Measurements from ENCODE around the gene CD36. TPM values are rescaled to one million over a fixed set of nuclear protein-coding genes. Genes with fewer than 3 reads are reported as not detected.

CD36 gene
- 0.13 and 0.22 TPM in 2 replicates for total RNA-seq (2014; rRNA removed; shearing (Covaris generic))

DNA sequence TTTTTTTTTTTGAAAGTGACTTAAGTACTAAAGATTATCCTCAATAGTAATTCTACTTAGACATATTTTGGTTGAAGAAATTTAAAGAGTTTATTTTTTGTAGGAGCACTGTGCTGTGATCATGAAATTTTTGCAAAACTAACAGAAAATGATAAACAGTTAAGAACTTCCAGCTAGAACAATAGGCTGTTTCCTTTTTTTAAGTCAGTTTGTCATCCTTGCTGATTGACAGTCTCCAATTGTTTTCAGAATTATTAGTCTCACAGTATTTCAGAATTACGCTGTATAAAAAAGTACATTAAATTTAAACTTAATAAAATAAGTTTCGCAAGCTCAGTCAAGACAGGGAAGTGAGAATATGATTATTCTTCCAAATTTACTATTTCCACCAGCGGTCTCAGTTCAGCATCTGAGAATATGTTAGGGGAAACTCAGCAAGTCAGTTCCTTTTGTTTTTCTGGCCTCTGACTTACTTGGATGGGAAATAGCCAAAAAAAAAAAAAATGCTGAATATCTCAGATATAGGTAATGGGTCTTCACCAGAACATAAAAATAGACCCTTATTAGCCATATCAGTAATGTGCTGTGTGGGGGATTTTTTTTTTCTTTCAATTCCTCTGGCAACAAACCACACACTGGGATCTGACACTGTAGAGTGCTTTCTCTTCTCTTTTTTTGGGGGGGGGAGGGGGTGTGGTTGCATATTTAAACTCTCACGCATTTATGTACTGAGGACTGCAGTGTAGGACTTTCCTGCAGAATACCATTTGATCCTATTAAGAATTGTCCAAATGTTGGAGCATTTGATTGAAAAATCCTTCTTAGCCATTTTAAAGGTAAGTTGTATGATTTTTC is at the start of gene CD36:
Gene CD36, plus strand, starts transcription at position 732 of the 855 bp plus-strand sequence. CDS start 8,099 bp downstream, outside the sequence.
- Histone ChIP-seq H3K36me3 (no peaks in the 10 kb centered on the region), H3K9me3 (replicated peaks) (peaks cover 7% of the 10 kb centered on the region; the same call in 1 of the 2 replicates), H3K27ac (no peak within 1 kb of the TSS), H3K27me3 (no peaks in the 10 kb centered on the region; the same call in 1 of the 2 replicates), H3K4me3 (no peak within 1 kb of the TSS), H3K4me1 (peaks cover 7% of the 10 kb centered on the region; the same call in 1 of the 2 replicates)
- no peak for DNase-seq

DNA sequence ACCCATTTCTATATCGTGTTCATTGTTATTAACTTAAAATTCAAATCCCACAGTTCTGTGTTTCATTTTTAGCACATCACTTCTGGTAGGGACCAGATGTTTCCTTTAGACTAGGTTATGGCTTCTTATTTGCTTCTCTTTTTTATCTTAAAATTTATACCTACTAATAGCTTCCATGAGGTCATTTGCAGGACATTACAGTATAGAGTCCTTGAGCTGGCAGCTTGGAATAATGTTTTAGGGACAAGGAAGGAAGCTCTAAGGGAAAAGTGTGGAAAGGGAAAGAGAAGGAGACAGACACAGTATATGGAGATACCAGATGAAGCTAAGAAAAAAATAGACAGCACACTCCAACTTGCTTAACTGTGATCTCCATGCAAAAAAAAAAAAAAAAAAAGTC is 48.8 kb upstream of the CD36 start:
- no peaks in the 10 kb centered on the region for H3K27me3 ChIP-seq
- no peak overlapping the region for H3K27ac ChIP-seq
- no peaks in the 10 kb centered on the region for H3K36me3 ChIP-seq
- H3K4me3 ChIP-seq: no peak overlapping the region
- no peak for DNase-seq
- H3K9me3 ChIP-seq (replicated peaks): no peaks in the 10 kb centered on the region
- H3K4me1 ChIP-seq: no peaks in the 10 kb centered on the region

DNA sequence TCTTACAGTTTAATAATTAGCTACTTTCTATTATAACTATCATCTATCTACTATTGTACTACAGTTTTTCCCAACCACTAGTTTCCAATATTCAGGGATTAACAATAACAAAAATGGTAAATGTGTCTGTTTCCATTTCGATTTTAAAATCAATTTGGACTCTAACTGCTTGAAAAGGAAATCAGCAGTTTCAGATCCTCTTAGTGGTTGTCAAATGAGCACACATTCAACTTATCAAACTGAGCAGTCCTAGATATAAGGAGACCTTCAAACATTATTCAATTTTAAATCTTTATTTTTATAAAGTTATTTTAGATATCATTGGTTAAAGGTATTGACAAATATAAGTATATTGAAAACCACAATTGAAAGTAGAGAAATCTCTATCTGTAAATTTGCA is 46.8 kb upstream of the CD36 start:
- no peaks in the 10 kb centered on the region for H3K9me3 ChIP-seq (replicated peaks)
- H3K4me3 ChIP-seq: no peak overlapping the region
- H3K4me1 ChIP-seq: no peaks in the 10 kb centered on the region
- H3K36me3 ChIP-seq: no peaks in the 10 kb centered on the region
- no peak for DNase-seq
- no peak overlapping the region for H3K27ac ChIP-seq
- no peaks in the 10 kb centered on the region for H3K27me3 ChIP-seq

DNA sequence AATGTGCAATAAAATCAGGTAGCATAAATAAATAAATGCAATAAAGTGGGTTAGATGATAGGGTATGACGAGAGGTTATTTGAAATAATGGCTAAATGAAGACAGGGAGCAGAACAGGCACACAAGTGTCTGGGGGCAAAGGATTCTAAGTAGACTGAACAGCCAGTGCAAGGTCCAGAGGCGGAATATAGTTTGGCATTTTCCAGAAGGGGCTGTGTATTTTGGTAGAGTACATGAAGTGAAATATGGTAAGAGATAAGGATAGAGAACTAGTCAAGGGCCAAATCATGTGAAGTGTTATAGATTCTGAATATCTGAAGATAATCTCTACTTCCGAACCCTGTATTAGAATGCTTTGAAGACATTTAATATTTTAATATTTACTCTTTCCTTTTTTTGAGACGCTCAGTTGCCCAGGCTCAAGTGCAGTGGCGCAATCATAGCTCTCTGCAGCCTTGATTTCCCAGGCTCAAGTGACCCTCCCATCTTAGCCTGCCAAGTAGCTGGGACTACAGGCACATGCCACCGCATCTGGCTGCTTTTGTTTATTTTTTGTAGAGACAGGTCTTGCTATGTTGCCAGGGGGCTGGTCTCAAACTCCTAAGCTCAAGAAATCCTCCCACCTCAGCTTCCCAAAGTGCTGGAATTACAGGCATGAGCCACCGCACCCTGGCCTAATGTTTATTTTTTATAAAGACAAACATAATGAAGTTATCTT is 44.4 kb upstream of the CD36 start:
- Histone ChIP-seq H3K4me1 (no peaks in the 10 kb centered on the region), H3K27ac (no peak overlapping the region), H3K9me3 (replicated peaks) (no peaks in the 10 kb centered on the region), H3K27me3 (no peaks in the 10 kb centered on the region), H3K36me3 (no peaks in the 10 kb centered on the region), H3K4me3 (no peak overlapping the region)
- peak; percentile 5 to 27 for DNase-seq

DNA sequence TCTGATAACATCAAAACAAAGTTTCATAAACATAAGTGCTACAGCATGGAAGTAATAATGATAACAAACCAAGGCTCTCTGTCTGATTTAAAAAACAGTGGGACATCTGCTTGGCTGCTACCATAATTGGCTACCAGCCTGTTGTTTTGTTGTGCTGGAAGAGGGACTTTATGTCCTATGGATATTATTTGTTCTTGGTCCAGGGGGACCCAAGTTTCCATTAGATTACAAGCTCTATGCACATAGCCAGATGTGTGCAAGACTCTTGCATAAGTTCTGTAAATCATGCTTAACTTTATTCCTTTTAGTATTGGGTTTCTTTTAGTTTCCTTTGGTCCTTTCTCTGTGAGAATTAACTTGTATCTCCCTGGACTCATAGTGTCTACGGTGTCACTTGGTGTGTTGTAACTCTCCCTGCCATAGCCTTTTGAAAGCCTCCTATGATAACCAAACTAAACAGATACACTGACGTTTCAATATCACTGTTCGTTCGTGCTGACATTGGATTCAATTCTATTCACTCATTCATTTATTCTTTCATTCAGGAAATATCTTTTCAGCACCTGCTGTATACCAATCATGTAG is 41.4 kb upstream of the CD36 start:
- H3K27ac ChIP-seq: no peak overlapping the region
- DNase-seq: no peak

DNA sequence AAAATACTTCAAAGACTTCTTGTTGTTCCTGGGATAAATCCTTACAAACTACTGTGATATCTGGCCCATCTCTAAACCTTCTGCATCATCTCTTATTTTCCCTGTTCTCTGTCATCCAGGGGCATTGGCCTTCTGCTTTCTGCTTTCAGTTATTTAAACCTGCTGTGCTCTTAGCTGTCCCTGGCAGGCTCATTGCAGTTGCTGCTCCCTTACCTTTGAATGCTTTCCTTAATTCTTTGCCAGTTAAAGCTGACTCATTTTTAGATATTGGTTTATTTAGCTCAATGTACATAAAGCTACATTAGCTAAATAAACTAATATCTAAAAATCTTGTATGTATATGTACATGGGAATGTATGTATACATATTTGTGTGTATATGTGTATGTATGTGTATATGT is 40.6 kb upstream of the CD36 start:
- Histone ChIP-seq H3K27me3 (no peaks in the 10 kb centered on the region), H3K4me1 (no peaks in the 10 kb centered on the region), H3K36me3 (no peaks in the 10 kb centered on the region), H3K9me3 (replicated peaks) (no peaks in the 10 kb centered on the region), H3K27ac (no peak overlapping the region), H3K4me3 (no peak overlapping the region)
- DNase-seq: no peak

More for the DNA sequence above, 41.4 kb upstream of the CD36 start:
- H3K9me3 ChIP-seq (replicated peaks): no peaks in the 10 kb centered on the region
- H3K36me3 ChIP-seq: no peaks in the 10 kb centered on the region
- H3K4me3 ChIP-seq: no peak overlapping the region
- no peaks in the 10 kb centered on the region for H3K4me1 ChIP-seq
- no peaks in the 10 kb centered on the region for H3K27me3 ChIP-seq

DNA sequence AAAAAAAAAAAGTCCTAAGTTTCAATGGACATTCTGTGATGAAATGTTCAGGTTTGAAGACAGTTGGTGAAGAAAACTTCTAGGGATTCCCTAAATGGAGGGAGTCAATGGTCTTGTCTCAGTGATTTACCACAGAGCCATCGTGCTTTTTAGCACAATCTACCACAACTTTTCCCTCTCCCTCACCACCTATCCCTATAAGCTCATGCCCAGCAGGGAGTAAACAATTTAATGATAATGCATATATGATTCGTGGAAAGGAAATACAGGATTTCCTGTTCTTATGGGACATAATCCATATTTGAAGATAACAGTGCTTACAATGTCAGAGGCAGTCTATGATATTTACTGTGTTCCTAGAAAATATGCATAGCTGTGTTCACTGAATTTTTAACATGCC is 38.4 kb upstream of the CD36 start:
- Histone ChIP-seq H3K4me3 (no peak overlapping the region), H3K4me1 (no peaks in the 10 kb centered on the region), H3K9me3 (replicated peaks) (no peaks in the 10 kb centered on the region), H3K36me3 (no peaks in the 10 kb centered on the region), H3K27ac (no peak overlapping the region), H3K27me3 (no peaks in the 10 kb centered on the region)
- DNase-seq: no peak

DNA sequence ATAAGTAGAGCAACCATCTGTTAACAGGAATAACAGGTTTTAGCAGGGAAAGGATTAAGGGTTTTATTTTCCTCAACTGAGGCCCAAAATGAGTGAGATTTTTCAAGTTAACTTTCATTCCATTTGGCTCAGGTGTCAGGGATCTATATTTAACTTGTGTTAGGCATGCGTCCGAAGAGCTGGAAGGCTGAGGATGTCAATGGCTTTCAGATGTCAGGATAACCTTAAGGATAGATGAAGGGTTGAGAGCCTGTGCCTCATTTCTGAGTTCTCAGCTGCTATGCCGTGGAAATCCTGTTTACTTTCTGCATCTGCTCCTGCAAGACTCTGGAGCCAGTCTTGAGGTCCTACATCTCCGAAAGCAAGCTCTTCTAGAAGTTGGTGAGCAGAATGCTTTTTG is 36.4 kb upstream of the CD36 start:
- Histone ChIP-seq H3K4me3 (no peak overlapping the region), H3K27ac (no peak overlapping the region), H3K4me1 (no peaks in the 10 kb centered on the region), H3K9me3 (replicated peaks) (no peaks in the 10 kb centered on the region), H3K36me3 (no peaks in the 10 kb centered on the region), H3K27me3 (no peaks in the 10 kb centered on the region)
- no peak for DNase-seq

DNA sequence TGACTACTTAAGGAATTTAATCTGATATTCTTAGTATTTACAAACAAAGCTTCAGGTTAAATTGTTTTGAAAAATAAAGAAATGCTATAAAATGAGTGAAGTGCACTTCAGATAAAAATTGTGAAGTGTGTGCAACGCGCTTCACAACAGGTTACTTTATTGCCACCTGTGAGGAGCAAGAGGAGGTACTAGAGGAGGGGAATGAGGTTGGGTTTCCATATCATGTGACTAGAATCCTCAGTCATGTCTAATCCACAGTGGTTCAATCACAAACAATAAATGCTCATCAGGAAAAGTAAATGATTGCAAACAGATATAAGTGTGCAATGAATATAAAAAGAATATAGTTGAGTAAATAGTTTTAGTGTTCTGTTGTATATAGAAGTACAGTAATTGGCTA is 34.5 kb upstream of the CD36 start:
- Histone ChIP-seq H3K27me3 (no peaks in the 10 kb centered on the region), H3K9me3 (replicated peaks) (no peaks in the 10 kb centered on the region), H3K36me3 (no peaks in the 10 kb centered on the region), H3K4me3 (no peak overlapping the region), H3K27ac (no peak overlapping the region), H3K4me1 (no peaks in the 10 kb centered on the region)
- no peak for DNase-seq

DNA sequence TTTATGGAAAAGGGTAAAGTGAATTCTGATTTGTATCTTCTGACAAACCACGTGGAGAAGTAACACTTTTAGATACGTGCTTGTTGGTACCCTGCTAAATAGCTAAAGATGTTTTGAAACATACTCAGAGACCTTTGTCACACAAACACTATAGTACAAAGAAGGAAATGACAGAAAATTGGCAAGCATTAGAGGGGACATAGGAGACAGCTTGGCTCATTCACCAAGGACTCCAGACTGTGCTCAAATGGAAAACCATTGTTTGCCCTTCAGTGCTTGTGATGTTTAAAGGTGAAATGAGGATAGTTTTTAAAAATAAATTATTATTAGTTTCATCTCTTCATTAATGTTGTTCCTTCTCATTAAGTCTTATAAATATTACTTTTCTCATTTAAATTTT is 34.0 kb upstream of the CD36 start:
- Histone ChIP-seq H3K9me3 (replicated peaks) (no peaks in the 10 kb centered on the region), H3K4me1 (no peaks in the 10 kb centered on the region), H3K27ac (no peak overlapping the region), H3K36me3 (no peaks in the 10 kb centered on the region), H3K27me3 (no peaks in the 10 kb centered on the region), H3K4me3 (no peak overlapping the region)
- DNase-seq: no peak

DNA sequence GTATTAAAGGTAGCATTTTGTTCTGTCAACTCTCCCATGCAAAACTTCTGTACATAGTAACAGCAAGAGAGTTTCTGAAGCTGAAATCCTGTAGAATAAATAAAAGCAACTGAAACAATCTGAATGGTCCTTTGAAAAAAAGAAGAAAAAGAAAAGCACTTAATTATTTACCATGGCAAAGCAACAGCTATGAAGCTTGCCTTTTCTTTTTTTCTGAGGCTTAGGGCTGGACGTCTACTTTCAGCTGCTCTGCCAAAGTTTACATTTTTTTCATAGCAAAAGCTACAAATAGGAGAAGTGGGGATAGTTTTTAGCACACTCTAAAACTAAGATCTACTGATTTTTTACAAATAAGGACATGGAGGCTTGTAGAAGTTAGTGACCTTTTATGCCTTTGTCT is 31.3 kb upstream of the CD36 start:
- Histone ChIP-seq H3K27me3 (no peaks in the 10 kb centered on the region), H3K4me1 (no peaks in the 10 kb centered on the region), H3K36me3 (no peaks in the 10 kb centered on the region), H3K9me3 (replicated peaks) (no peaks in the 10 kb centered on the region), H3K27ac (no peak overlapping the region), H3K4me3 (no peak overlapping the region)
- no peak for DNase-seq

DNA sequence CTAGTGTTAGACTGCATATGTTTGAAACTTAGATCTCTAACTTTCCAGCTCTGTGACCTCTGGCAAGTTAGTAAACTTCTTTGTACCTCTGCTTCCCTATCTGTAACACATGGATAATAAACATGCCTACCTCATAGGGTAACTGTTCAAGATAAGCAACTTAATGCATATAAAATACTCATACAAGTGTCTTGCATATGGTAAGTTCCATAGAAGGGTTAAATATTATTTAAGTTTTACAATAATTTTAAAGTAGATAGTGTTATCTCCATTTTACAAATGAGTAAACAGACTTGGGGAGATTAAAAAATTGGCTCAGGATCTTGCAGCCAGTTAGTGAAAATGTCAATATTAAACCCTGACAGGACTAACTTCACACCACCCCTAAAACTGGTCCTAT is 30.1 kb upstream of the CD36 start:
- Histone ChIP-seq H3K27me3 (no peaks in the 10 kb centered on the region), H3K9me3 (replicated peaks) (no peaks in the 10 kb centered on the region), H3K4me3 (no peak overlapping the region), H3K27ac (no peak overlapping the region), H3K36me3 (no peaks in the 10 kb centered on the region), H3K4me1 (no peaks in the 10 kb centered on the region)
- DNase-seq: no peak

DNA sequence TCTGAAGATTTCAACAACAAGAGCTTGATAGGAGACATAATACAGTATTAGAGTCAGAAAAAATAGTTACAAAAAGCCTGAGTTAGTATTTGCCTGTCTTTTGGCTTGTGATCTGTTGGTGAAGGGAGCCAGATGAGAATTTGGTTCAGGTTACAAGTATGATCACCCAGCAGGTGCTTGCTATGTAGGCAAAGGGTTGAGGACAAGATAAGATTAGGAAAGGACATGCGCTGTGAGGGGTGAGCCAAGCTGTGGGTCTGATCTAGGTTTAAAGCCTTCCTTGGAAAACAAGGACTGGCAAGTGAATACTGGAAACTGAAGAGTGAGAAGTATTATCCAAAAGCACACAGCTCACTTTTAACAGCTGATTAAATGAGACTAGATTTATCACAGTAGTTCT is 28.7 kb upstream of the CD36 start:
- Histone ChIP-seq H3K27me3 (no peaks in the 10 kb centered on the region), H3K4me1 (no peaks in the 10 kb centered on the region), H3K9me3 (replicated peaks) (no peaks in the 10 kb centered on the region), H3K4me3 (no peak overlapping the region), H3K27ac (no peak overlapping the region), H3K36me3 (no peaks in the 10 kb centered on the region)
- no peak for DNase-seq

DNA sequence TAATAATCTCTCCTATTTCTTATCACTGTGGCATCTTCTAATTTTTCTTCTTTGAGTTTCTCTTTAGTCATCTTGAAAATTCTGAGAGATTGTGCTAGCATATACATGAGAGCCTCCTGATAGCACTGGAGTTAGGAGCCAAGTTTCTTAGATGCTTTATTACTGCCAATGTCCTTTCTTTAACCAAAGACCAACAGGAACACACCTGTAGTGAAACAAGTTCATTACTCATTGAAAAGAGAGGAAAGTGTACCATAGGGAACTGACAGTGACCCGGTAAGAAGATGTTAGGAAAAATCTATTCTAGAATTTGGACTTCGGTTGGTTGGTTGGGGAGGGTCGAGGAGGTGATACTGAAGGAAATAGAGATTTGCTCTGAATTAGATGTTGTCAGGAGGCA is 27.1 kb upstream of the CD36 start:
- Histone ChIP-seq H3K9me3 (replicated peaks) (no peaks in the 10 kb centered on the region), H3K27ac (no peak overlapping the region)
- no peak for DNase-seq

DNA sequence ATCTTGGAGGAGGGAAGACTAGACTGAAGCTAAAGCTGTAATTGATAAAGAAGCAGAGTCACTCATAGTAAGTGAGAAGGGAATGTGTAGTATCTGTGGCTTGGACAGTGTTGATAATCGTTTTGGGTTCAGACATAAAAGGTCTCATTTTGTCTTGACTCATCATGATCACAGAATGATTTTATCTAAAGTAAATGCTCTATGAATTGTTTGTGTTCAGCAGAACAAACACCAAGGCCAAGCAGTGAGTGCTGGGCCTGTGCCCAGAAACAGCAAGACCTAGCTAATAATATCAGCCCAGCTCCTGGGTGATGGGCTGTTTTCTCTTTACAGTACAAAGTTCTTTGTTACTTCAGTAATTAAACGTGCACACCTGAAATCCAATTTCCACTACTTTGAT is 26.7 kb upstream of the CD36 start:
- H3K36me3 ChIP-seq: no peaks in the 10 kb centered on the region
- no peaks in the 10 kb centered on the region for H3K9me3 ChIP-seq (replicated peaks)
- H3K27ac ChIP-seq: no peak overlapping the region
- no peaks in the 10 kb centered on the region for H3K4me1 ChIP-seq
- no peaks in the 10 kb centered on the region for H3K27me3 ChIP-seq
- no peak for DNase-seq
- no peak overlapping the region for H3K4me3 ChIP-seq

More for the DNA sequence above, 27.1 kb upstream of the CD36 start:
- Histone ChIP-seq H3K4me3 (no peak overlapping the region), H3K27me3 (no peaks in the 10 kb centered on the region), H3K4me1 (no peaks in the 10 kb centered on the region), H3K36me3 (no peaks in the 10 kb centered on the region)

All from SJCRH30 (cell line).